ENCODE measurements around the gene NCAPG2. TPM values are rescaled to one million over a fixed set of nuclear protein-coding genes. Genes with fewer than 3 reads are reported as not detected.
"Not testable (repeated sequence)": the region's sequence is repeated elsewhere in the genome, so short reads cannot be mapped to it uniquely, and the experiment has no call there.

The NCAPG2 gene
- polyA plus RNA-seq, 1 of the 3 experiments (the other 2 are of a cell fraction), result 25.0 TPM

DNA sequence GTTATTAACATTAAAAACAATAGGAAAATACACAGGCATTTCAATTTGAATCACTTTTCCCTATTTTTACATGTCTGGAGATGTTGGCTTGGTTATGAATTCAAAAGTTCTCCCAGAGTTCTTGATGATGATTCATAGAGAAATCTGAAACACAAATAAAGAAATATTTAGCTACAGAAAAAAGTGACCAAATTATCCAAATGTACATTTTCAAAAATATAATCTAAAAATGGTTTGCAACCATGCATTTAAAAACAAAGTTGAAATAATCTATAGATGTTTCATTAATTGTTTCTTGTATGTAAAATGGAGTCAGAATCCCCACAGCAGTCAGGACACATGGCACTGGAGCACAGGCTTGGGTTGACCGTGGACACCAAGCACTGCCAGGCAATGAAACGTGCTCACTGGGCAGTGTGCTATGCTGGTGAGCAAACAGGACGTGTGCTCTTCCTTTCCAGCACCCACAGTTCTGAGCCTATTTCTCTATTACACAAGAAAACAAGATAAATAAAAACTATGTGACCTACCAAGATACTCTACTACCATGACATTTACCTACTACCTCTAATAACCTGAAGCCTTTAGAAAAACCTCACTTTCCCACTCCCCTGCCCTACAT, 72.9 kb downstream of the NCAPG2 start:
- no peaks in the 10 kb centered on the region for H3F3A ChIP-seq (replicated peaks; ENCODE audit: insufficient read depth)
- H3K4me1 ChIP-seq (ENCODE audit: control insufficient read depth in 1 of 2, insufficient read depth in 2 of 2, low read depth in 1 of 2, low read length in 1 of 2), result no peaks in the 10 kb centered on the region; a peak in 1 of 4 replicates
- no peak overlapping the region; a peak in 1 of 4 replicates for H3K27ac ChIP-seq (ENCODE audit: low read depth in 2 of 2, low read length in 1 of 2)
- CTCF ChIA-PET, result no interaction called here
- POLR2A ChIA-PET, result no interaction called here
- H3K9ac ChIP-seq, result no peak overlapping the region
- H3K36me3 ChIP-seq (replicated peaks in 1 of 2; ENCODE audit: control insufficient read depth in 1 of 2, insufficient read depth in 2 of 2, low read length in 1 of 2), result peaks cover 19 to 21% of the 10 kb centered on the region in 2 experiments
- 100% methylated on average over 3 of the region's 3 CpGs for WGBS (ENCODE audit: low lambda C conversion rate)
- DNase-seq, result no peak
- TF ChIP-seq FOSL2 (IDR thresholded peaks at IDR 0.05; ENCODE audit: borderline replicate concordance, low read depth), result no peak
- TF ChIP-seq SMC3 (IDR thresholded peaks at IDR 0.05; ENCODE audit: low read depth, low read length), result no peak
- TF ChIP-seq, protein P1, sequence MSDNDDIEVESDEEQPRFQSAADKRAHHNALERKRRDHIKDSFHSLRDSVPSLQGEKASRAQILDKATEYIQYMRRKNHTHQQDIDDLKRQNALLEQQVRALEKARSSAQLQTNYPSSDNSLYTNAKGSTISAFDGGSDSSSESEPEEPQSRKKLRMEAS (IDR thresholded peaks at IDR 0.05; ENCODE audit: low read depth), result no peak
- TF ChIP-seq, protein P2, sequence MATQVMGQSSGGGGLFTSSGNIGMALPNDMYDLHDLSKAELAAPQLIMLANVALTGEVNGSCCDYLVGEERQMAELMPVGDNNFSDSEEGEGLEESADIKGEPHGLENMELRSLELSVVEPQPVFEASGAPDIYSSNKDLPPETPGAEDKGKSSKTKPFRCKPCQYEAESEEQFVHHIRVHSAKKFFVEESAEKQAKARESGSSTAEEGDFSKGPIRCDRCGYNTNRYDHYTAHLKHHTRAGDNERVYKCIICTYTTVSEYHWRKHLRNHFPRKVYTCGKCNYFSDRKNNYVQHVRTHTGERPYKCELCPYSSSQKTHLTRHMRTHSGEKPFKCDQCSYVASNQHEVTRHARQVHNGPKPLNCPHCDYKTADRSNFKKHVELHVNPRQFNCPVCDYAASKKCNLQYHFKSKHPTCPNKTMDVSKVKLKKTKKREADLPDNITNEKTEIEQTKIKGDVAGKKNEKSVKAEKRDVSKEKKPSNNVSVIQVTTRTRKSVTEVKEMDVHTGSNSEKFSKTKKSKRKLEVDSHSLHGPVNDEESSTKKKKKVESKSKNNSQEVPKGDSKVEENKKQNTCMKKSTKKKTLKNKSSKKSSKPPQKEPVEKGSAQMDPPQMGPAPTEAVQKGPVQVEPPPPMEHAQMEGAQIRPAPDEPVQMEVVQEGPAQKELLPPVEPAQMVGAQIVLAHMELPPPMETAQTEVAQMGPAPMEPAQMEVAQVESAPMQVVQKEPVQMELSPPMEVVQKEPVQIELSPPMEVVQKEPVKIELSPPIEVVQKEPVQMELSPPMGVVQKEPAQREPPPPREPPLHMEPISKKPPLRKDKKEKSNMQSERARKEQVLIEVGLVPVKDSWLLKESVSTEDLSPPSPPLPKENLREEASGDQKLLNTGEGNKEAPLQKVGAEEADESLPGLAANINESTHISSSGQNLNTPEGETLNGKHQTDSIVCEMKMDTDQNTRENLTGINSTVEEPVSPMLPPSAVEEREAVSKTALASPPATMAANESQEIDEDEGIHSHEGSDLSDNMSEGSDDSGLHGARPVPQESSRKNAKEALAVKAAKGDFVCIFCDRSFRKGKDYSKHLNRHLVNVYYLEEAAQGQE (IDR thresholded peaks at IDR 0.05; ENCODE audit: low read depth, low read length), result no peak
- TF ChIP-seq, protein P3, sequence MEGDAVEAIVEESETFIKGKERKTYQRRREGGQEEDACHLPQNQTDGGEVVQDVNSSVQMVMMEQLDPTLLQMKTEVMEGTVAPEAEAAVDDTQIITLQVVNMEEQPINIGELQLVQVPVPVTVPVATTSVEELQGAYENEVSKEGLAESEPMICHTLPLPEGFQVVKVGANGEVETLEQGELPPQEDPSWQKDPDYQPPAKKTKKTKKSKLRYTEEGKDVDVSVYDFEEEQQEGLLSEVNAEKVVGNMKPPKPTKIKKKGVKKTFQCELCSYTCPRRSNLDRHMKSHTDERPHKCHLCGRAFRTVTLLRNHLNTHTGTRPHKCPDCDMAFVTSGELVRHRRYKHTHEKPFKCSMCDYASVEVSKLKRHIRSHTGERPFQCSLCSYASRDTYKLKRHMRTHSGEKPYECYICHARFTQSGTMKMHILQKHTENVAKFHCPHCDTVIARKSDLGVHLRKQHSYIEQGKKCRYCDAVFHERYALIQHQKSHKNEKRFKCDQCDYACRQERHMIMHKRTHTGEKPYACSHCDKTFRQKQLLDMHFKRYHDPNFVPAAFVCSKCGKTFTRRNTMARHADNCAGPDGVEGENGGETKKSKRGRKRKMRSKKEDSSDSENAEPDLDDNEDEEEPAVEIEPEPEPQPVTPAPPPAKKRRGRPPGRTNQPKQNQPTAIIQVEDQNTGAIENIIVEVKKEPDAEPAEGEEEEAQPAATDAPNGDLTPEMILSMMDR (IDR thresholded peaks at IDR 0.05), result no peak
- no peak overlapping the region for H3K4me2 ChIP-seq
- H3K79me2 ChIP-seq (ENCODE audit: insufficient read depth), result no peaks in the 10 kb centered on the region
- H2AFZ ChIP-seq (ENCODE audit: low read depth), result no peak overlapping the region
- H3K9me3 ChIP-seq, result no peaks in the 10 kb centered on the region
- no peaks in the 10 kb centered on the region for H3K27me3 ChIP-seq (ENCODE audit: insufficient read depth)
- no peaks in the 10 kb centered on the region for H3K9me2 ChIP-seq
- H4K20me1 ChIP-seq (ENCODE audit: insufficient read depth), result no peaks in the 10 kb centered on the region
- no peak overlapping the region for H3K4me3 ChIP-seq (ENCODE audit: low read depth in 2 of 2, low read length in 1 of 2)

DNA sequence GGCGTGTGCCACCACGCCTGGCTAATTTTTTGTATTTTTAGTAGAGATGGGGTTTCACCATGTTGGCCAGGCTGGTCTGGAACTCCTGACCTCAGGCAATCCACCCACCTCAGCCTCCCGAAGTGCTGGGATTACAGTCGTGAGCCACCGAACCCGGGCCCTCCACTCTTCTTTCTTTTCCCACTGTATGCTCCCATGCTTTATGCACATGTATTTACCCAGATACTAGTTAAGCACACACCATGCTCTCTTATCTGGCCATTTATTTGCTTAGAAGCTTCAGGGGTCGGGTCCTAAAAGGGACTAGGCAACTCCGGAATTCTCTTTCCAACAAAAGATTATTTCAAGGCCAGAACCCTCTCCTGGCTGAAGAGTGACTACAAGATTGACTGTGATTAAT, 78.3 kb downstream of the NCAPG2 start:
- POLR2A ChIA-PET; H3K4me1 ChIP-seq (ENCODE audit: control insufficient read depth in 1 of 2, insufficient read depth in 2 of 2, low read depth in 1 of 2, low read length in 1 of 2); H3K9me2 ChIP-seq; H3F3A ChIP-seq (replicated peaks; ENCODE audit: insufficient read depth); H3K79me2 ChIP-seq (ENCODE audit: insufficient read depth); DNase-seq; H2AFZ ChIP-seq (ENCODE audit: low read depth); H4K20me1 ChIP-seq (ENCODE audit: insufficient read depth); H3K27me3 ChIP-seq (ENCODE audit: insufficient read depth); H3K27ac ChIP-seq (ENCODE audit: low read depth in 2 of 2, low read length in 1 of 2); H3K4me2 ChIP-seq; H3K4me3 ChIP-seq (ENCODE audit: low read depth in 2 of 2, low read length in 1 of 2); H3K9me3 ChIP-seq; H3K9ac ChIP-seq: not testable (repeated sequence)
- CTCF ChIA-PET, result interaction anchor here (1.1 to 1.2 kb wide), 2 partner anchors 41 to 131 kb away, joined by 3 read pairs; no protein-coding TSS in a partner anchor
- peaks cover 14 to 24% of the 10 kb centered on the region in 2 experiments for H3K36me3 ChIP-seq (replicated peaks in 1 of 2; ENCODE audit: control insufficient read depth in 1 of 2, insufficient read depth in 2 of 2, low read length in 1 of 2)
- WGBS (ENCODE audit: low lambda C conversion rate), result 96% methylated on average over 8 of the region's 8 CpGs

Measured in SK-N-SH (cell line).